ENCODE measurements around the gene STEAP3. TPM values are rescaled to one million over a fixed set of nuclear protein-coding genes. Genes with fewer than 3 reads are reported as not detected.

Gene STEAP3
- total RNA-seq, 1 experiment from 2014 or later = 27.3 TPM

DNA sequence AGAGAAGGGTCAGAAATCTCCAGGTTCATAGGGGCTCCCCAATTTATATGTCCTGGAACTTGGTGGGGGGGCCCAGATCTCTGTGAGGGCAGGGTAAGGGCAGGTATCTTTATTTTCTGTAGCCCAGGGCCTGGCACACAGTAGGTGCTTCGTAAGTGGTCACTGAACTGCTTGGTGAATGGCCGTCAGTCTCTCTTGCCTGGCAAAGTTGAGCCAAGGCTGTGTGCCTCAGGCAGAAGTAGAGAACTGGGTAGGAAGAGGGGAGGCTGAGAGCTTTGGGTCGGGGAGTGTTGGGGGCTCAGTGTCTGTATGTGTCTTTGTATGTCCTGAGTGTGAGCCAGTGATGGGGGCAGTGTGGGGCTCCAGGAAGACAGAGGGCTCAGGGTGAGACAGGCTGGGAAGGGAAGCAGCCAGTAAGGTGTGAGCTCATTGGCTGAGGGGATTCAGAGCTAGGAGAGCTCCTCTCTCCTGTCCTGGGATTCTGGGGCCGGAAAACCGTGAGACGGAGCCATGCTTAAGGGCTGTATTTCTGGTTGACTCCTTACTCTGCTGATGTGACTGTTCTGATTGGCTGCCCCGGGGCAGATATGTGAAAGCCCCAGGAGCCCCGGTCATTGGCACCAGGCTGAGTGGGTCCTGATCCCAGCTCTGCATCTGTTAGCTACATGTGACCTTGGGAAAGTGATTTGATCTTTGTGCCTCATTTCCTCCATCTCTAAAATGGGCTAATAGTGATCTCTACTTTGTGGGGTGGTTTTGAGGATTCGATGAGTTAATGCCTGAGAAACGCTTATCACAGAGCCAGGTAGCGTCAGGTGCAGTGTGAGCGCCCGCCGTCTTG is 30.3 kb downstream of the STEAP3 start:
- Histone ChIP-seq H3F3A (ENCODE audit: low read length, unreplicated experiment) (peaks cover 3% of the 10 kb centered on the region), H3K9me2 (replicated peaks; ENCODE audit: low read length) (no peaks in the 10 kb centered on the region), H3K27me3 (ENCODE audit: low read length) (no peaks in the 10 kb centered on the region), H3K79me2 (ENCODE audit: low read length) (peaks cover 13% of the 10 kb centered on the region; the same call in 1 of the 2 replicates), H3K9me3 (ENCODE audit: low read length) (no peaks in the 10 kb centered on the region), H3K27ac (ENCODE audit: low read length) (peak overlapping the region; percentile 97), H3K36me3 (ENCODE audit: low read depth, low read length) (peaks cover 13% of the 10 kb centered on the region; the same call in 1 of the 2 replicates), H3K4me3 (ENCODE audit: low read length) (no peak overlapping the region; the same call in 1 of the 2 replicates), H3K9ac (ENCODE audit: low read length) (no peak overlapping the region), H3K4me1 (ENCODE audit: insufficient read depth, low read length) (peaks cover 51% of the 10 kb centered on the region), H4K20me1 (ENCODE audit: low read length) (no peaks in the 10 kb centered on the region), H2AFZ (ENCODE audit: low read length) (no peak overlapping the region), H3K4me2 (ENCODE audit: low read length) (peak overlapping the region; percentile 76)
- POLR2A ChIA-PET (ENCODE audit: unreplicated experiment) = no interaction called here
- DNase-seq (no peak), ATAC-seq (no peak)
- intact Hi-C loops (cut with micrococcal nuclease) = no loop called here
- TF ChIP-seq, protein P1, sequence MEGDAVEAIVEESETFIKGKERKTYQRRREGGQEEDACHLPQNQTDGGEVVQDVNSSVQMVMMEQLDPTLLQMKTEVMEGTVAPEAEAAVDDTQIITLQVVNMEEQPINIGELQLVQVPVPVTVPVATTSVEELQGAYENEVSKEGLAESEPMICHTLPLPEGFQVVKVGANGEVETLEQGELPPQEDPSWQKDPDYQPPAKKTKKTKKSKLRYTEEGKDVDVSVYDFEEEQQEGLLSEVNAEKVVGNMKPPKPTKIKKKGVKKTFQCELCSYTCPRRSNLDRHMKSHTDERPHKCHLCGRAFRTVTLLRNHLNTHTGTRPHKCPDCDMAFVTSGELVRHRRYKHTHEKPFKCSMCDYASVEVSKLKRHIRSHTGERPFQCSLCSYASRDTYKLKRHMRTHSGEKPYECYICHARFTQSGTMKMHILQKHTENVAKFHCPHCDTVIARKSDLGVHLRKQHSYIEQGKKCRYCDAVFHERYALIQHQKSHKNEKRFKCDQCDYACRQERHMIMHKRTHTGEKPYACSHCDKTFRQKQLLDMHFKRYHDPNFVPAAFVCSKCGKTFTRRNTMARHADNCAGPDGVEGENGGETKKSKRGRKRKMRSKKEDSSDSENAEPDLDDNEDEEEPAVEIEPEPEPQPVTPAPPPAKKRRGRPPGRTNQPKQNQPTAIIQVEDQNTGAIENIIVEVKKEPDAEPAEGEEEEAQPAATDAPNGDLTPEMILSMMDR (conservative IDR thresholded peaks at IDR 0.05; ENCODE audit: low read depth, low read length) = no peak
- no peak for TF ChIP-seq EZH2phosphoT487 (IDR thresholded peaks at IDR 0.05; ENCODE audit: borderline replicate concordance, low read length)
- TF ChIP-seq EZH2 (IDR thresholded peaks at IDR 0.05; ENCODE audit: low read length, unreplicated experiment) = no peak
- CTCF ChIA-PET = no interaction called here
- BruUV-seq (replicated peaks) = no TSS peak

DNA sequence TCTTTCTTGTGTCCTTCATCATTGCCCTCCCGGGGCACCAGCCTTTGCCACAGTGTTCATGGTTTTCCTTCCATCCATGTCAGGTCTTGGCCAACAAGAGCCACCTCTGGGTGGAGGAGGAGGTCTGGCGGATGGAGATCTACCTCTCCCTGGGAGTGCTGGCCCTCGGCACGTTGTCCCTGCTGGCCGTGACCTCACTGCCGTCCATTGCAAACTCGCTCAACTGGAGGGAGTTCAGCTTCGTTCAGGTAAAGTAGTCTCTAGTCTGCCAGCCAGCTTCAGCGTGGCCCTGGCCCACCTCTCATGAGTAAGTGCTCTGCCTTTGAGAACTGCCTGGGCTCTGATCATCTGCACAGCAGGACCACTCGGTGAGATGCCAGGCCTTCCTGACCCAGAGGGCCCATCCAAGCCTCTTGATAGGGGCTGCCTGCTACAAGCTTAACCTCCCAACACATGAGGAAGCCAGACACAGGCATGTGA is 31.0 kb downstream of the STEAP3 start:
- Histone ChIP-seq H3K27ac (ENCODE audit: low read length) (no peak overlapping the region), H3K4me1 (ENCODE audit: insufficient read depth, low read length) (peaks cover 51% of the 10 kb centered on the region), H3K4me3 (ENCODE audit: low read length) (no peak overlapping the region), H3K27me3 (ENCODE audit: low read length) (no peaks in the 10 kb centered on the region), H3F3A (ENCODE audit: low read length, unreplicated experiment) (peaks cover 3% of the 10 kb centered on the region), H3K4me2 (ENCODE audit: low read length) (no peak overlapping the region), H2AFZ (ENCODE audit: low read length) (no peak overlapping the region), H4K20me1 (ENCODE audit: low read length) (no peaks in the 10 kb centered on the region), H3K9me2 (replicated peaks; ENCODE audit: low read length) (no peaks in the 10 kb centered on the region), H3K9ac (ENCODE audit: low read length) (no peak overlapping the region), H3K36me3 (ENCODE audit: low read depth, low read length) (peaks cover 12% of the 10 kb centered on the region; the same call in 1 of the 2 replicates), H3K79me2 (ENCODE audit: low read length) (peaks cover 13% of the 10 kb centered on the region; the same call in 1 of the 2 replicates), H3K9me3 (ENCODE audit: low read length) (no peaks in the 10 kb centered on the region)
- intact Hi-C loops (cut with micrococcal nuclease) = no loop called here
- DNase-seq (no peak), ATAC-seq (no peak)
- TF ChIP-seq EZH2 (IDR thresholded peaks at IDR 0.05; ENCODE audit: low read length, unreplicated experiment) = no peak
- TF ChIP-seq EZH2phosphoT487 (IDR thresholded peaks at IDR 0.05; ENCODE audit: borderline replicate concordance, low read length) = no peak
- TF ChIP-seq, protein P1 (conservative IDR thresholded peaks at IDR 0.05; ENCODE audit: low read depth, low read length) = no peak
- POLR2A ChIA-PET (ENCODE audit: unreplicated experiment) = no interaction called here
- no TSS peak for BruUV-seq (replicated peaks)
- CTCF ChIA-PET = no interaction called here

Measured in PC-3 (cell line).